ENCODE measurements around the gene XYLT2.
"Not testable (repeated sequence)": the region's sequence is repeated elsewhere in the genome, so short reads cannot be mapped to it uniquely, and the experiment has no call there.

The XYLT2 gene

GRCh38 chr17:50345432-50346312 is at the start of gene XYLT2:
Gene XYLT2, plus strand, starts transcription at chr17:50346126. Its CDS starts 15 bp downstream, at chr17:50346141.
- peak; percentile 89 for DNase-seq (ENCODE audit: low read depth)

DNA sequence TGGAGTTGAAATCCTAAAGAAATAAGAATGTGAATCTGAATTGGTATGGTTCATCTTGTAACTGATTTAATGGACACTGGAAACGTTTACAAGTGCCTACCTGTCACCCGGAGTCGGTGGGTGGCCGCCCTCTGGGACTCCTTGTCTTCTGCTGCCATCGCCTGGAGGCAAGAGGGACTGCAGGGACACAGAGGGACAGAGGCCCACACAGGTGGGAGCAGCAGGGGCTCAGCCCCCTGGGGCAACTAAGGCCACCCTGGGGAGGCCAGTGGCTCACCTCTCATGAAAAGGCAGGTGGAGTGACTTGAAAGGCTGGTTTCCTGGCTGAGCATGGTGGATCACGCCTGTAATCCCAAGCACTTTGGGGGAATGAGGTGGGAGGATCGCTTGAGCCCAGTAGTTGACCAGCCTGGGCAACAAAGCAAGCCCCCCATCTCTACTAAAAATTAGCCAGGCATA is 48.5 kb upstream of the XYLT2 start:
- DNase-seq (ENCODE audit: low read depth) = peak; percentile 41

- no peak for DNase-seq (ENCODE audit: low read depth)
Measured at GRCh38 chr17:50298018-50298417, 47.9 kb upstream of the XYLT2 start.

- no peak for DNase-seq (ENCODE audit: low read depth)
Measured at GRCh38 chr17:50299776-50300175, 46.1 kb upstream of the XYLT2 start.

DNA sequence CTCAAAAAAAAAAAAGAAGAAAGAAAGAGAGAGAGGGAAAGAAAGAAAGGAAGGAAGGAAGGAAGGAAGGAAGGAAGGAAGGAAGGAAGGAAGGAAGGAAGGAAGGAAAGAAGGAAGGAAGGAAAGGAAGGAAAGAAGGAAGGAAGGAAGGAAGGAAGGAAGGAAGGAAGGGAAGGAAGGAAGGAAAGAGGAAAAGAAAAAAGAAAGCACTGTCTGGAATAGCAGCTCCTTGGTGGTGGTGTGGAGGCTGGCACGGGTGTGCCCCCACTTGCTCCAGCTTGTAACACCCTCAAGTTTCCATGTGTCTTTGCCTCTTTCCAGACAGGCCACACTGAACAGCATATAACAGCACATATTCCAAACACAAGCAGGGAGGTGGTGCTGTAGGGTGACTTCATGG is 45.1 kb upstream of the XYLT2 start:
- DNase-seq (ENCODE audit: low read depth) = not testable (repeated sequence)

- no peak for DNase-seq (ENCODE audit: low read depth)
Measured at GRCh38 chr17:50301891-50302584, 43.9 kb upstream of the XYLT2 start.

DNA sequence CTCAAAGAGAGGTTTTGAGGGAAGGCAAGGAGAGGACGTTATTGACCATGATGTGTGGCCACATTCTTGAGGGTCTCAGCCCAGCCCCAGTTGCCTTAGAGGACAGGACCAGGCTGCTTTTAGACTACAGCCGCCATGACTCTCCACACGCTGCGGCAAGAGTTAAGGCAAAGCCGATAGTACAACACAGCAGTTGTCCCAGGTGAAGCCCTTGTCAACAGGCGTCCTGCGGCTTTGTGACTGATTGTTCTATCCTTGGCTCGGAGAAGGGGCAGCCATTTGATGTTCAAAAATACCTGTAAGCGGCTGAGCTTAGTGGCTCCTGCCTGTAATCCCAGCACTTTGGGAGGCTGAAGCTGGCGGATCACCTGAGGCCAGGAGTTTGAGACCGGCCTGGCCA is 42.9 kb upstream of the XYLT2 start:
- DNase-seq (ENCODE audit: low read depth) = no peak

DNA sequence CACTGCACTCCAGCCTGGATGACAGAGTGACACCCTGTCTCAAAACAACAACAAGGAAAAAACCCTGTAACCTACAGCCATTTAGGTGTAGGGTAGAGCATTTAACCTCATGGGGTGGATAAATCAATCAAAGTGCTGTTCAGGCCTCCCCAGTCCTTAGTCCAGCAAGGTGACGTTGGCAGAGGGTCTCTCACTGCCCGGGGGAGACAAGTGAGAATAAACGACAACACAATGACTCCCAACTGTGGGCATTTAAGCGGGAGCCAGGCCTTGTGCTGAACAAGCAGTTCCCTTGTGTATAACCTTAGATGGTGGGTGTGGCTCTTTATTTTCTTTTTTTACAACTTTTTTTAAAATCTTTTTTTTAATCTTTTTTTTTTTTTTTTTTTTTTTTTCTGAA is 42.3 kb upstream of the XYLT2 start:
- DNase-seq (ENCODE audit: low read depth) = no peak

DNA sequence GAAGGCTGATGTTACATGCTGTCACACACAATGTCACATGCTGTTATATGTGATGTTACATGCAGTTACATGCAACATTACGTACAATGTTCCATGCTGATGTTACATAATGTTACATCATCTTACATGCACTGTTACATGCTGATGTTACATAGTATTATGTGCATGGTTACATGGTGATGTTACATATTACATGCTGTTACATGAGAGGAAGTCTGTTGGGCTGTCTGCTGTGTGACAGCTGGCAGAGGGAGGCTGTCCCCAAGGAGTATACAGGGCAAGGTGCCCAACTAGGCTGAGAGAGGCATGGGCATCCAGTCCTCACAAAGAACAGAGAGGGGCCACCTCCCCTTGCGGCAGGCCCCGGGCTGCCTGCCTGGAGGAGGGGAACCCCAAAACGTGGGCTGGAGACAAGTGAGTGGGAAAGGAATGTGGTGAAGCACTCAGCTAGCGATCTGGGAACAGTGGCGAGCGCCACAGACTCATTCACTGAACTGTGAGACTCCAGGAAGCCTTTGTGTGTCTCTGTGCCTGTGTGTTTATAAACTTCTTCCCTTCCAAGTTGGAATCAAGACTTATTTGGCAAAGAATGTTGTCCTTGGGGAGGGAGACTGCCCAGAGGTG is 41.0 kb upstream of the XYLT2 start:
- no peak for DNase-seq (ENCODE audit: low read depth)

GRCh38 chr17:50307654-50308053 is 38.3 kb upstream of the XYLT2 start:
- DNase-seq (ENCODE audit: low read depth) = no peak

- DNase-seq (ENCODE audit: low read depth) = no peak
Measured at GRCh38 chr17:50308666-50309065, 37.3 kb upstream of the XYLT2 start.

- DNase-seq (ENCODE audit: low read depth) = no peak
Measured at GRCh38 chr17:50310455-50311111, 35.3 kb upstream of the XYLT2 start.

GRCh38 chr17:50311112-50311460 is 34.8 kb upstream of the XYLT2 start:
- no peak for DNase-seq (ENCODE audit: low read depth)

DNA sequence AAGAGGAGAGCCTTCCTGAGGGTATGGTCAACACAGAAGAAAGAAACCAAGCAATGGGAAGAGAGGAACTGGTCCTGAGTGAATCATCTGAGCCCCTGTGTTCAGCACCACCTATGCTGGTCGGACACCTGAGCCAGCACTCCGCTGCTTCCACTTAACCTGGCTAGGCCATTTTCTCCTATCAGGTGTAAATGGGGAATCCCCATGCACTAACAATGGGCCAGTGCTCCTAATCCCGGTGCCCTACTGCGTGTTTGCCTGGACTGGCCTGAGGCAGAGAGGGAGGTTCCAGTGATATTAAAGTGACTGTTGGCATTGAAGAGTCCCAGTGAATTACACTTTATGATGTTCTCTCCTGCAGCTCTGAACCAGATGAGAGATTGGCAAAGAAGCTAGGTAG is 34.4 kb upstream of the XYLT2 start:
- DNase-seq (ENCODE audit: low read depth) = no peak

- no peak for DNase-seq (ENCODE audit: low read depth)
Measured at GRCh38 chr17:50312308-50312707, 33.6 kb upstream of the XYLT2 start.

DNA sequence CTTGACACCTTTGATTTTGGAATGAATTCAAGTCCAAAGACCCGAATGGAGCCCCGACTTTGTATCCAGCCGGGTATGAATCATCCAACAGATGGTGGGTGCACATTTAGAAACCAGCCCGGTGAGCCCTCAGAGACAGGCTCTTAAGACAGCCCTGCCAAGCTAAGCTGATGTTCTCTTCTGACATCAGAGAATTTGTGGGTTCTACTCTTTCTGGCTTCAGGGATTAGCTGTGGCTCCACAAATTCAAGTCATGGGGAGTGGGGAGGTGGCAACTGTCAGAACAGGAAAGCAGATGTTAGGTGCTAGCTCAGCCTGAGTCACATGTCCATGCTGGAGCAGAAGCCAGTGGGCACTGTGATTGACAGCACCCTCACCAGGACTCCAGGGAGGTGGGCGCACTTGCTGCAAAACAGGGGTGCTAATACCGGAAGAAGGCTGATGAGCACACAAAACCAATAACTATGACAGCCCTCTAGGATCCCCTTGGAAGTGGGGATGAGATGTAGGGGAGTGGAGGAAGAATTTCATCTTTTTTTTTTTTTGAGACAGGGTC is 31.4 kb upstream of the XYLT2 start:
- no peak for DNase-seq (ENCODE audit: low read depth)

DNA sequence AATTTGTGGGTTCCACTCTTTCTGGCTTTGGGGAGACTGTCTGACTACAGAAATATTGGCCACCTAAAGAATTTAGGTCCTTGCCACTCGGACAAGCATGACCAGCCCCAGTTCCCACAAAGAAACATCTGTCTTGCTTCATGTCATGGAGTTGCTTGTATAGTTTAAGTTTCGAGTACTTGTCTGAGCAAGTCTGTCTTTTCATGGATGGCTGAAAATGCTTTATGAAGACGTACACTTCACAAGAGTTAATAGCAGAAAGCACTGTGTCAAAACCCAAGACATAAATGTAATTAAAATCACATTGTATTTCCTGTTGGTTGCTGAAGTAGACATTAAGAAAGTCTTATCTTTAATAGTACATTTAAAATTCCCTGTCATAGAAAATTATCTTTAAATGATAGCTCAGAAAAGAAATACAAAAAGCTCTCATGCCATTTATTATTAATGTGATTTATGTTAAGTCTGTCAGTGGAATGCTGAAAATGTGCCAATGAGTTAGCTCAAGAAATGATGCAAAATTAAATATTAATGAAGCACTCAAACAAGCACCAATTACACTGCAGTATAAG is 29.8 kb upstream of the XYLT2 start:
- no peak for DNase-seq (ENCODE audit: low read depth)

- DNase-seq (ENCODE audit: low read depth) = not testable (repeated sequence)
Measured at GRCh38 chr17:50316660-50317059, 29.3 kb upstream of the XYLT2 start.

DNA sequence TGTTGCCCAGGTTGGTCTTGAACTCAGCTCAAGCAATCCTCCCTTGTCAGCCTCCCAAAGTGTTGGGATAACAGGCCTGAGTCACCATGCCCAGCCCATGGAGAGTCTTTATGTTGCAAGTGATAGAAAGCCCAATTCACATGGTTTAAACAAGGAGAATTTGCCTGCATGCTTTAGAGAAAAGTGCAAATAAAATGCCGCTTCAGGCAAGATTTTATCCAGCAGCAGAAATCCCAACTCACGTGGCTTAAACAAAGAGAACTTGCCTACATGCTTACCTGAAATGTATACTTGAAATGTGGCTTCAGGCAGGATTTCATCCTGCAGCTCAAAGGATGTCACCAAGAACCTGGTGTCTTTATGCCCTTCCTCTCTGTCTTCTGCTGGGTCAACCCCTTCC is 28.8 kb upstream of the XYLT2 start:
- DNase-seq (ENCODE audit: low read depth) = no peak

GRCh38 chr17:50318501-50319285 is 27.2 kb upstream of the XYLT2 start:
- no peak for DNase-seq (ENCODE audit: low read depth)
